Chondrocyte (in vitro differentiated cells): ENCODE results near the gene SLC16A3. TPM values are rescaled to one million over a fixed set of nuclear protein-coding genes. Genes with fewer than 3 reads are reported as not detected.
A peak's percentile ranks its signal among the peaks of the same experiment; 100 is the strongest.

Source experiments
- DNase-seq: peaks from one replicate; pipeline ENCODE4 v3.0.0; 2021; ENCODE audit warnings: mixed read lengths, low spot score
- H3K27ac Mint-ChIP-seq: one replicate; pipeline ENCODE4 v1.8.0; 2021; ENCODE audit warnings: mild to moderate bottlenecking, moderate library complexity, mixed read lengths; ENCODE audit not compliant: unreplicated experiment
- H3K27me3 Mint-ChIP-seq: 2 replicates; pipeline ENCODE4 v1.8.0; 2021; ENCODE audit warnings: low read depth, mixed read lengths
- H3K36me3 Mint-ChIP-seq: 2 replicates; pipeline ENCODE4 v1.8.0; 2021; ENCODE audit warnings: low read depth, mixed read lengths
- H3K4me1 Mint-ChIP-seq: 2 replicates; pipeline ENCODE4 v1.8.0; 2021; ENCODE audit warnings: low read depth, mild to moderate bottlenecking, mixed read lengths
- H3K4me3 Mint-ChIP-seq: one replicate; pipeline ENCODE4 v1.8.0; 2021; ENCODE audit warnings: mild to moderate bottlenecking, moderate library complexity, mixed read lengths; ENCODE audit not compliant: unreplicated experiment
- H3K9me3 Mint-ChIP-seq: 2 replicates; pipeline ENCODE4 v1.8.0; 2021; ENCODE audit warnings: low read depth, mixed read lengths
- total RNA-seq: library from RNA; stranded (reverse); gene quantifications from 3 replicates; pipeline ENCODE4 v1.2.1, GENCODE V29; 2021
- TF ChIP-seq, protein P1 (sequence below): fragments of 200-600 bp; sonication (generic); IDR thresholded peaks from 2 replicates; pipeline ENCODE4 v1.5.0; 2021; ENCODE audit warnings: antibody characterized with exemption, mild to moderate bottlenecking, moderate library complexity

SLC16A3 gene
- total RNA-seq, 1 donor from 2014 or later = 189 TPM

DNA sequence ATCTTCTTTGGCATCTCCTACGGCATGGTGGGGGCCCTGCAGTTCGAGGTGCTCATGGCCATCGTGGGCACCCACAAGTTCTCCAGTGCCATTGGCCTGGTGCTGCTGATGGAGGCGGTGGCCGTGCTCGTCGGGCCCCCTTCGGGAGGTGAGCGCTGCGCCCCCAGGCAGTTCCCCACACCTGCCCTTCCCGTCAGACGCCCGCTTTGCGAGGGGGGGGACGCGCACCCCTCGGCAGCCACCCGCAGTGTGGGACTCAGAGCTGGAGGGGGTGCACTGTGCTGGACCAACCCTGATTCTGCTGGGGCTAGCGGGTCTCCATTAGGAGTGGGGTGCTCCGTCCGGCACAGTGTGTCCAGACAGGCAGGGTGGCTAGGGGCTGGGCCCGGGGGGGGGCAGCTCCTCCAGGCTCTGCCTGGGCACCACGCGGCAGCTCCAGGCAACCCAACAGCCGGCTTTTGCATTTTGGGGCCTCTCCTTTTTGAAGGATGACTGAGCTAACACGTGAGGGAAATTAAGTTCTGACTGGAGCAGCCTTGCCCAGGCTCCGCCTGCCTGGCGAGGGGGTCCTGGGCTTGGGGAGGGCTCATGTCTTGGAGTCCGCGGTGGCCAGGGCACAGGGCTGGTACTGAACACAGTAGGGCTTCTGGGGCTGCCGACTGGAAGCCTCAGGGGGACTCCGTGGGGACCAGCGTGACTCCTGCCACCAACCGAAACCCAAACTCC lies 9.1 kb downstream of the SLC16A3 start:
- Mint-ChIP-seq H3K27ac (peak overlapping the region; percentile 89), H3K4me3 (no peak overlapping the region), H3K9me3 (no peaks in the 10 kb centered on the region)

DNA sequence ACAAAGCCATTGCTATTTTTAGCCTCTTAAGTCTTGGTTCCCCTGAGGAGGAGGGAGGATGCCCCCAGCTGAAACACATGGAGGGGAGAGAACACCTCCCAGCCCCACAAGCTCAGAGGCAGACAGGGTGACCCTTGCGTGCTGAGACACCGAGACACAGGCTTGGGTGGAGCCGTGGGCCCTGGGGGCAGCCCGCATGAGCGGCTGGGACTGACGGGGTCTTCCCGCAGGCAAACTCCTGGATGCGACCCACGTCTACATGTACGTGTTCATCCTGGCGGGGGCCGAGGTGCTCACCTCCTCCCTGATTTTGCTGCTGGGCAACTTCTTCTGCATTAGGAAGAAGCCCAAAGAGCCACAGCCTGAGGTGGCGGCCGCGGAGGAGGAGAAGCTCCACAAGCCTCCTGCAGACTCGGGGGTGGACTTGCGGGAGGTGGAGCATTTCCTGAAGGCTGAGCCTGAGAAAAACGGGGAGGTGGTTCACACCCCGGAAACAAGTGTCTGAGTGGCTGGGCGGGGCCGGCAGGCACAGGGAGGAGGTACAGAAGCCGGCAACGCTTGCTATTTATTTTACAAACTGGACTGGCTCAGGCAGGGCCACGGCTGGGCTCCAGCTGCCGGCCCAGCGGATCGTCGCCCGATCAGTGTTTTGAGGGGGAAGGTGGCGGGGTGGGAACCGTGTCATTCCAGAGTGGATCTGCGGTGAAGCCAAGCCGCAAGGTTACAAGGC lies 9.8 kb downstream of the SLC16A3 start:
- TF ChIP-seq, protein P1, sequence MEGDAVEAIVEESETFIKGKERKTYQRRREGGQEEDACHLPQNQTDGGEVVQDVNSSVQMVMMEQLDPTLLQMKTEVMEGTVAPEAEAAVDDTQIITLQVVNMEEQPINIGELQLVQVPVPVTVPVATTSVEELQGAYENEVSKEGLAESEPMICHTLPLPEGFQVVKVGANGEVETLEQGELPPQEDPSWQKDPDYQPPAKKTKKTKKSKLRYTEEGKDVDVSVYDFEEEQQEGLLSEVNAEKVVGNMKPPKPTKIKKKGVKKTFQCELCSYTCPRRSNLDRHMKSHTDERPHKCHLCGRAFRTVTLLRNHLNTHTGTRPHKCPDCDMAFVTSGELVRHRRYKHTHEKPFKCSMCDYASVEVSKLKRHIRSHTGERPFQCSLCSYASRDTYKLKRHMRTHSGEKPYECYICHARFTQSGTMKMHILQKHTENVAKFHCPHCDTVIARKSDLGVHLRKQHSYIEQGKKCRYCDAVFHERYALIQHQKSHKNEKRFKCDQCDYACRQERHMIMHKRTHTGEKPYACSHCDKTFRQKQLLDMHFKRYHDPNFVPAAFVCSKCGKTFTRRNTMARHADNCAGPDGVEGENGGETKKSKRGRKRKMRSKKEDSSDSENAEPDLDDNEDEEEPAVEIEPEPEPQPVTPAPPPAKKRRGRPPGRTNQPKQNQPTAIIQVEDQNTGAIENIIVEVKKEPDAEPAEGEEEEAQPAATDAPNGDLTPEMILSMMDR = no peak
- Mint-ChIP-seq H3K36me3 (peaks cover 5% of the 10 kb centered on the region), H3K4me3 (peak overlapping the region; percentile 44), H3K9me3 (no peaks in the 10 kb centered on the region), H3K27ac (peak overlapping the region; percentile 89), H3K27me3 (no peaks in the 10 kb centered on the region), H3K4me1 (peaks cover 84% of the 10 kb centered on the region)
- no peak for DNase-seq

More for the DNA sequence above, 9.1 kb downstream of the SLC16A3 start:
- peaks cover 79% of the 10 kb centered on the region for H3K4me1 Mint-ChIP-seq
- H3K27me3 Mint-ChIP-seq = no peaks in the 10 kb centered on the region
- no peak for DNase-seq
- peaks cover 2% of the 10 kb centered on the region for H3K36me3 Mint-ChIP-seq
- TF ChIP-seq, protein P1 = no peak

GRCh38 chr17:82239401-82239925 lies 10.6 kb downstream of the SLC16A3 start:
- Mint-ChIP-seq H3K9me3 (no peaks in the 10 kb centered on the region), H3K4me3 (no peak overlapping the region), H3K27me3 (no peaks in the 10 kb centered on the region), H3K4me1 (peaks cover 86% of the 10 kb centered on the region), H3K27ac (peak overlapping the region; percentile 89), H3K36me3 (peaks cover 10% of the 10 kb centered on the region)
- TF ChIP-seq, protein P1 = no peak
- DNase-seq = no peak

DNA sequence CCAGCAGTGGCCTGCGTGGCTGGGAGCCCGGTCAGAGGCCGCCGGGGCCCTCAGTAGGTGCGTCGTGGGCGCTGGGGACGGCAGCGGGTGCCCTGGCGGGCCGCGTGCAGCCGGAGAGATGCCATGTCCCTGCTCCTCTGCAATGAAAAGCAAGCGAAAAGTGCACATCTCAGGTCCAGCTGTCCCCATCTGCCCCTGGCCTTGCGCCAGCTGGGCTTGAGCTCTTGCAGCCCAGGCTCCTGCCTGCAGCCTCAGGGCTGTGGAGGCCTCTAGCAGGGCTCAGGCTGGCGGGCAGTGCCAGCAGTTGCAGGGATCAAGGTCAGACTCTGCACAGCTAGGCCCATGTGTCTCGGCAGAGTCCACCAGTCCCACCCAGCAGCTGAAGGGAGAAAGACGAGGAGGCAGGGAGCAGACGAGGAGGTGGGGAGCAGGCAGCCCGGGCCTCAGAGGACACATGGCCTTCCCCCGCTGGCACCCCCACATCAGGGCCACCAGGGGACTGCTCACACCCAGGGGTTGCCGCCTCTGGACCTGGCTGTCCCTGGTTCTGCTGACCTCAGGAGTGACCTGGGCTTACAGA lies 11.2 kb downstream of the SLC16A3 start:
- H3K9me3 Mint-ChIP-seq = no peaks in the 10 kb centered on the region
- H3K27me3 Mint-ChIP-seq = no peaks in the 10 kb centered on the region
- H3K4me1 Mint-ChIP-seq = peaks cover 81% of the 10 kb centered on the region
- no peak for DNase-seq
- peaks cover 15% of the 10 kb centered on the region for H3K36me3 Mint-ChIP-seq
- peak overlapping the region; percentile 89 for H3K27ac Mint-ChIP-seq
- TF ChIP-seq, protein P1 = no peak
- no peak overlapping the region for H3K4me3 Mint-ChIP-seq
